GM19043 (cell line): ENCODE data around the gene SYNPR.

Experiments
- ATAC-seq: cut with Tn5 transposase; IDR thresholded peaks from one replicate; pipeline ENCODE4 v1.9.1; 2021; ENCODE audit warnings: low read depth; ENCODE audit not compliant: unreplicated experiment

Gene SYNPR

GRCh38 chr3:63370094-63370493 is 92.0 kb downstream of the SYNPR start:
- ATAC-seq = no peak

GRCh38 chr3:63383040-63383439 is 104.9 kb downstream of the SYNPR start:
- ATAC-seq = no peak

- ATAC-seq = no peak
Observed at GRCh38 chr3:63384382-63384781, 106.3 kb downstream of the SYNPR start.

DNA sequence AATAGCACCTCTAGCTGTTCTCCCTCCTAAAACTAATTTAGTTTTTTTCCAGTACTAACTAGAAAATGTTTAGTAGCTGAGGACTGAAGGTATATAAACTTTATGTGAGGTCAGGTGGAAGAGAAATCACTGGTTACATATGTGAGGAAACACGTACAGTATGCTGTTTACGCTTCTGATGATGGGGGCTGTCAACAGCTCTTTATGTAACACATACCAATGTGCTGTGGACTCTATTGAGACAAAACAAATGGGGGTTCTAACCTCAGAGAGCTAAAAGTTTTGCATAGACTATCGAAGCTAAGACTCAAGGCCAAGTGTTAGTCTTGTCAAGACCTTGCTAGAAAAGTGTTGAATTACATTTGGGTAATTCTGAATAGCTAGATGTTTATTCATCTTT is 107.5 kb downstream of the SYNPR start:
- no peak for ATAC-seq

DNA sequence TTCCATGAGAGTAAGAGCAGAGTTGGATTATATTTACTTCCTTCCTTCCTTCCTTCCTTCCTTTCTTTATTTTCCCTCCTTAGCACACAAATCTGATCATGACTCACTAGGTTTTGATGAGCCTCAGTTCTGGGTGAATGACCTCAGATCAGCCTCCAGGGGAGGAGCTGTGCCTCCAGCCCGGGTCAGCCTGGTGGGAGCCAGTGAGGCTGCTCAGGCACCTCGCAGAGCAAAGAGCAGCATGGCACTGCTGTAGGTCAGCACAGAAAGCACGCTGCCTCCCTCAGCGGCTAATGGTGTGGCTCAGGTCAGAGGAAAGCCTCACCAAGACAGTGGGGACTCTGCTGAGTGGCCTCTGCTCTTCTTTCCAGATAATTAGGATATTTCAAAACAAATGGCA is 108.5 kb downstream of the SYNPR start:
- no peak for ATAC-seq

GRCh38 chr3:63387568-63387967 is 109.5 kb downstream of the SYNPR start:
- no peak for ATAC-seq

DNA sequence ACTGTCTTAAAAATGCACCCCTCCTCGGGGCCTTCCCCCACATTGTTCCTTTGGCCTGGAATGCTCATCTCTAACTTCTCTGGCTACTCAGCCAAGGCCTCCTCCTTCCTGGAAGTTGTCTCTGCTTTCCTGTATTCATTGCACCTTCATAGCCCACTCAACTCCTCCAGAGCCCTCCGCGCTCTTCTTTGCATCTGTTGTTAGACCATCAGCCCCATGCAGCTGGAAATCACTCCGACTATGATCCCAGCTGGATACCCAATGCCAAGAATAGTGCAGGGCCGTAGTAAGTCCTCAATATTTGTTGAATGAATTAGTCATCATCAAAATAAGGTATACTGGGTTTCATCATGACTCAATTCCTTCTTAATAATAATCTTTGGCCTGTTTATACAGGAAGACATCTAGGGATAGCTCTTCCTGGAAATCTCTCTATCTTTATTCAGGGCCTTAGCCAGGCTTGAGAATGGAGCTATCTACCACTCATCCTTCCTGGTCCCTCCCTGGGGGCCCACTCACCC is 112.7 kb downstream of the SYNPR start:
- no peak for ATAC-seq

DNA sequence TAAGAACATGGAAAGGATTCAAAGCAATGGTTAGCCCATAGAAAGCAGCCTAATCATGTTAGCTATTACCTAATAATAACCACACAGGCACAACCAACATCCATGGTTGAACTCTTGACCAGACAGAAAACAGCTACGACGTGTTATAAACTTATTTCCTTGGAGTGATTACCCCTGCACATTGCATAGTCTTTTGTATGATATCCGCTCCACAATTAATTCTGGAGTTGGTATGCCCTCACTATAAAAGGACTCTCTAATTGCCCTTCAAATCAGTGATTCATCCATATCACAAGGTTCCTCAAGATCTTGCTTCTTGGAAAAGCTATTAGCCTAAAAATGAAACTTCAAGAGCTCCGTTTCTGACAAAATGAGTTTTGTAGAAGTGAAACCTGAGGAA is 117.9 kb downstream of the SYNPR start:
- no peak for ATAC-seq

- no peak for ATAC-seq
Observed at GRCh38 chr3:63400246-63400860, 122.2 kb downstream of the SYNPR start.

- no peak for ATAC-seq
Observed at GRCh38 chr3:63405882-63406281, 127.8 kb downstream of the SYNPR start.

DNA sequence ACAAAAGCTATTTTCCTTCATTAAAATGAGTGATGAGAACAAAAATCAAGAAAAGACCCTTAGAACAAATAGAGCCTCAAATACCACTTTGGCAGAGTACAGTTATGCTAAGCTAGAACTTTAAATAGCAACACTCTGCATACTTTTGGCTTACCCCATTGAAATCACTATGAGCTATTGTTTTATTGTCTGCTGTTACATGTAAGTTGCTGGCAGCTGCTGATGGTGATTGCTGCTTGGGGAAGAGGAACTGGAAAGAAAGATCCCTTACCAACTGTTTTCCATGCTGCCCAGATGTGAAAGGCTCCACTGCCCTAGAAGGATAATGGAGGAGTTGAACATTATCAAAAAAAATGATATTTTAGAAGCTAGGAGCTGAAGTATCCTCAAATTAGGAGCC is 135.4 kb downstream of the SYNPR start:
- ATAC-seq = no peak

GRCh38 chr3:63414607-63415006 is 136.5 kb downstream of the SYNPR start:
- no peak for ATAC-seq

DNA sequence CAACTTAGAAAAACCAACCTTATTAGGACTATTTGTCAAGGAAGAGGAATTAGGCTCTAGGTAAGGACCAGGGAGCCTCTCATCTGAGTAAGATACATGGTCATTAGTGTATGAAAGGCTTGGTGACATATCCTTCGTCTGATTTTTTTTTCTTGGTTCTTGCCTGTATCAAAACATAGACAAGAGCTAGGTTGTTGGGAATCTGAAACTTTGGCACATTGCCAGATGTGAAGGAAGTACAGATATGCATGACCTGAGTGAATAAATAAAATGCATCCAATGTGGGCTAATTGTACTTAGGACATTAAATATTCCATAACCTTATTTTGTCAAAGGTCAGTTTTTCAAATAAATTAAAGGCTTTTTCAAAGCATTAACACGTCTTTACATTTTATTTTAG is 151.8 kb downstream of the SYNPR start:
- ATAC-seq = no peak

- no peak for ATAC-seq
Observed at GRCh38 chr3:63430875-63431274, 152.8 kb downstream of the SYNPR start.

DNA sequence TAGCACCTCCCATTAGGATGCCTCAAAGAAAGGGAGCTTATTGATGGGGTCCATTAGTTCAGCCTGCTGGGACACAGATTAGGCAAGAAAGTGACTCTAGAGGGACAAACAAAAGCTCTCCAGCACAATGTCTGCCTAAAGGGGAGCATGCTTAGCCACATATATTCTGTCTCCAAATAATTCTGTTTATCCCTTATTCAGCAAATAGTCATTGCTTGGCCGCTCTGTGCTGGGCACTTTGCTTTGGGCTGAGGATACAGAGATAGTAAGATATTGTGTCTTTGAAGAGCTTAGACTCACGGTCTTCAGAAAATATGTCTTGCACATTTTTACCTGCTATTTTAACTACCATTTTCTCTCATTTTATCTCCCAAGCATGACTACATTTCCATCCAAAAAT is 159.8 kb downstream of the SYNPR start:
- no peak for ATAC-seq

DNA sequence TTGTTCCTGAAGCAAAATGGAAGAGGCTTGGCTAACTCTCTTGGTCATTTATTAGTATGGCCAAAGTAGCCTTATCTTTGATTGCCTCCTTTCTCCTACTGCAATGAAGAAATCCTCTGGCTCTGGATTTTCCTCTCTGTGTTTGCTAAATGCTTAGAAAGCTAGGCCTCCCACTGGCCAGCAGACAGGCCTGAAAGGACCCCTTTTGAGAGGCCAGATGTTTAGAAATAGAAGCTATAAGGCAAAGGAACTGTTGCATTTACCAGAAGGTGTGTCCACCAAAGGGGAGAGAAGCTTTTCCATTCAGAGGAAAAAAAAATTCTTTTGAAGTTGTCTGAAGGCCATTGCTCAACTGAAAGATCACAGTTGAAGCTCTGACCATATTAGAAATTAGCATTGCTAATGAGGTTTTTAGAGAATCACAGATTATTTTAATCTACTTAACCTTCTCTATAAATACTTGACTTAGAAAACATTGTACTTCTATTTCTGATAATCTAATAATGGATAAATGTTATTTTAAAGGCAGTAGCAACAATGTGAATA is 160.8 kb downstream of the SYNPR start:
- ATAC-seq = no peak

DNA sequence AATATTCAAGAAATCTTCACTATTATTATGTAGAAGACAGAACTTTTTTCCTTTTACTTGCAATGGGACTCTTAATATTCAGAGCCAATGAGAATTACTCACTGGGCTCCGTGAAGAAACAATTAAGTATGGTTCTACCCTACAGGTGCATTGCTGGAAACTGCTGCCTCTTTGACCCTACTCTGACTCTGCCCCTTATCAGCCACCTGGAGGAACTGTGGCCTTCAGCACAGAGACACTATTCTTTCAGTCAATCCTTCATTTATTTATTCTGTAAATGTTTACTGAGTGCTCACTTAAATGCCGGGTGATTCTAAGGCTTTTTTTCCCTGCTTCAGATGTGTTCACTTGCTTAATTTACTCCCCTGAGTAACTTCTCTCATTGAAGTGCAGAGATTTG is 163.2 kb downstream of the SYNPR start:
- no peak for ATAC-seq

DNA sequence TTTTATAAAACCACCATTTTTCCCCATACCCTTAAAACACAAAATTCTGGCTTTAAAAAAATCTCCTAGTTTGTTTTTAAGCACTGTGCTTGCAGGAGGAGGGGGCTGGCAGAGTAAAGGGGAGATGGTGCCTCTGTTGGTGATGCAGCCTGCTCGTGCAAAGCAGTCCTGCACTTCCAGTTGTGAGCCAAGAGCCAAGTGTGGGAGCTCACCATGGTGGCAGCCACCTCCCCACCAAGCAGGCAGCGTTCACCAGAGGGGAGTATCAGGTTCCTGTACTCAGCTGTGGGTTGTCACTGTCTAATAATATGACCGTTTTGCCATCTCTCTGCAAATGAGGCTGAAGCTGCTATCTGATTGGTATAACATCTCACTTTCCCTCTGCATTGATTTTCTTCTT is 164.8 kb downstream of the SYNPR start:
- no peak for ATAC-seq

DNA sequence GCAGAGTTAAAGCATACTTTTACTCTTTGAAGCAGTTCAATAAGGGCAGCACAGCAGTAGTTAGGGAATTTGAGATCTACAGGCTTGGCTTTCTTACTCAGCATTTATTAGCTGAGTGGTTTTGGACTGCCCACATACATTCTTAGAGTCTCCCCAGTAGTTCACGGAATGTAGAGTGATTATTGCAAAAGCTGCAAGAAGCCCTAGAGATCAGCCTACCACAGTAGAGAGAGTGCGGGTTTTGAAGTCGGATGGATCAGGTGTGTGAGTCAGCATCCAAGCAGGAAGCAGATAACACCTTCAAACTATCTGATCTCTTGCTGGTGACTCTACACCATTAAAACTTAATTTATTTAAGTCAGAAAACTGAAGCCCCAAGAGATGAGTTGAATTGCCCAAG is 171.9 kb downstream of the SYNPR start:
- no peak for ATAC-seq

DNA sequence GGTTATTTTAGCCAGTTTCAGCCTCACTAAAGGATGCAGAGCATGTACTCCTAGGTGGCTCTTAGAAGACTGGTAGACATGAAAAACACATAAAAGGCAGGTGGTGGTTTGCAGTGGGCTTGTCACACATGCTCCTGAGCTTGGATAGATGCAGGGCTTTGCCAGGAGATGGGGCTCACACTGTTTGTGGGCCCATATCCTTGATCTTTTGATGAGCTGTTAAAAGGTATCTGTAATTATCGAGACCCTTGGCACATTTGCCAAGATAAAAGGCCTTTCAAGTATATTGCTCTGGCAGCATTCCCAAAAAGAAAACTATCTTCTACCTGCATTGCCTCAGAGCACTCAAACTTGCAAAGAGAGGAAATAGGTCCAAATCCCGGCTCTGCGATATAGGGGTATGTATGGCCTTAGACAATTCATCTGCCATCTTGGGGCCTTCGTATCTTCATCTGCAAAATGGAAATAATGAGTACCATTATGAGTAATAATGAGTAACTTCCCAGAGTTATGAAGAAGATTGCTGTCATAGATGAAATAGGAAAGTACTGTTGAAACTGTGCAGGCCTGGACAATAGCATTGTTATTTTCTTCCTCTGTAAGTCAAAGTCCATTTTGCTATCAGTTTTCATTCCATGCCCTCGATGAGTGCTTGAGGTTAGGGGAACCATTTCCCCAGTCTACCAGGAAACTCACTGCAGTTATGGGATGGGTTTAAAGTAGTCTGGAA is 172.7 kb downstream of the SYNPR start:
- ATAC-seq = no peak

DNA sequence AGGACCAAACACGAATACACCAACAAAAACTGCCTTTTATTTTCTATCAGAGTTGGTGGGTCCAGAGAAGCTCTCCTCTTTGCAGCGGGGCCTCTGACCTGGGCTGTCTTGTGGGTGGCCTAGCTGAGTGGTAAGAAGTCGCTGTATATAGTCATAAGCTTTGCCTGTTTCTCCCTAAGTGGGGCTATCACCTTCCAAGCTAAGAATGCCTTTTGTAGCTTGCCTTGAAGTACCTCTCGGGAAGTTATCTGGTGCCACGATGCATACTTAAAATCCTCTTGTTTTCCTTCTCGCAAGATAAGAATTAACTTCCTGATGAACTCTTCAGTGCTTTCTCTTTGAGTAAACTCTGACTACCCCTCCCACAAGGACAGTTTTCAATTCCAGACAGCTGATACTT is 178.8 kb downstream of the SYNPR start:
- no peak for ATAC-seq

DNA sequence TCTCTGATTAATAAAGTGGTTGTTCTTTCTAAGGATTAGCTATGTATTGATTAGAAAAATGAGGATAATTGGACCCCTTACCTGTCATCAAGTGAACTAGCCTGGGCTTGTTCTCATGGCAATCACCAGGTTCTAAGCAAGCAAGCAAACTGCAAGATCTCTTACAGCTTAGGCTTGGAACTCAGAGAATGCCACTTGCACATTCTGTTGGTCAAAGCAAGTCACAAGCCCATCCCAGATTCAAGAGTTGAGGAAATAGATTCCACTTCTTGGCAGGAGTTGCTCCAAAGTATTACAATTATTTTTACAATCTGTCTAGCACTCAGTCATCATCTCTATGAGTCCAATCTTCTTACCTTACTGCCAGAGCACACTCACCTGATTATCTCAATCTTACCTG is 180.3 kb downstream of the SYNPR start:
- ATAC-seq = no peak
